Heart left ventricle (tissue), 16 donors: ENCODE data around the gene PARG. TPM values are rescaled to one million over a fixed set of nuclear protein-coding genes. Genes with fewer than 3 reads are reported as not detected.
"Not testable (repeated sequence)": the region's sequence is repeated elsewhere in the genome, so short reads cannot be mapped to it uniquely, and the experiment has no call there.

Source experiments
- ATAC-seq, 4 donors: fragments of 200-7000 bp; cut with Tn5 transposase; one replicate each; pipeline ENCODE4 v1.9.1; 2020 to 2022; ENCODE audit warnings: moderate library complexity in 4 of 4, mild to moderate bottlenecking in 3 of 4, moderate number of reproducible peaks in 1 of 4
- DNase-seq, 5 donors: peaks; one replicate each; pipeline ENCODE4 v3.0.0-alpha.2; 2020
- H3K27ac ChIP-seq, 12 donors: fragments of 200-600 bp; sonication (generic) in 4 of 12; one replicate each; pipeline versions ENCODE4 v1.5.0 to v1.8.0; 2016 to 2022; ENCODE audit warnings: mild to moderate bottlenecking in 2 of 12
- H3K27me3 ChIP-seq, 9 donors: fragments of 200-600 bp; sonication (generic) in 2 of 9; one replicate each; pipeline versions ENCODE4 v1.5.1 to v1.8.0; 2016 to 2022; ENCODE audit warnings: mild to moderate bottlenecking in 3 of 9
- H3K36me3 ChIP-seq, 9 donors: fragments of 200-600 bp; sonication (generic) in 2 of 9; one replicate each; pipeline versions ENCODE4 v1.5.0 to v1.8.0; 2018 to 2022; ENCODE audit warnings: mild to moderate bottlenecking in 2 of 9
- H3K4me1 ChIP-seq, 12 donors: fragments of 200-600 bp; sonication (generic) in 4 of 12; one replicate each; pipeline versions ENCODE4 v1.5.0 to v1.8.0; 2016 to 2022; ENCODE audit warnings: mild to moderate bottlenecking in 3 of 12
- H3K4me3 ChIP-seq, 12 donors: fragments of 200-600 bp; sonication (generic) in 4 of 12; one replicate each; pipeline versions ENCODE4 v1.5.0 to v1.8.0; 2017 to 2022; ENCODE audit warnings: mild to moderate bottlenecking in 9 of 12, moderate library complexity in 4 of 12
- H3K9me3 ChIP-seq, 12 donors: fragments of 200-600 bp; sonication (generic) in 4 of 12; one replicate each; pipeline versions ENCODE4 v1.5.0 to v1.8.0; 2016 to 2022; ENCODE audit warnings: mild to moderate bottlenecking in 1 of 12
- CTCF ChIP-seq, 12 donors: fragments of 200-600 bp; sonication (generic) in 4 of 12; IDR thresholded peaks; one replicate each; pipeline versions ENCODE4 v1.5.0 to v1.8.0; 2018 to 2022; ENCODE audit warnings: antibody characterized with exemption in 12 of 12, mild to moderate bottlenecking in 5 of 12
- POLR2A ChIP-seq, 2 donors: fragments of 450-650 bp; IDR thresholded peaks; one replicate each; pipeline ENCODE4 v1.6.1; 2017; ENCODE audit warnings: antibody characterized with exemption in 2 of 2, mild to moderate bottlenecking in 2 of 2, moderate library complexity in 2 of 2
- WGBS, 4 donors: extraction: QIAGEN DNeasy Blood & Tissue Kit in 2 of 4; methylation state at CpG; one replicate each; pipeline versions ENCODE4 v1.1.5 to v1.1.7; 2013 to 2018; 5-methylcytosine and 5-hydroxymethylcytosine counted together
- intact Hi-C, 10 donors: fragments of 100-400 bp; cut with DNase I; formaldehyde crosslinking; loops; one replicate each; pipeline versions ENCODE4 v1.11.1 to v1.14.2; 2022
- polyA plus RNA-seq, 2 donors: library from polyadenylated mRNA; stranded (reverse); fragments of 200-250 nt; gene quantifications; one replicate each; pipeline ENCODE4 v1.2.3, GENCODE V29; 2013
- total RNA-seq, 9 donors: library from RNA; depleted of rRNA in 2 of 9; stranded (reverse); fragments of >200 nt in 2 of 9; fragmentation: NEBNext Ultra II Directional in 3 of 9; extraction: Animal tissue kit (Norgen Biotek cat#: 25700) in 3 of 9; gene quantifications; one replicate each; pipeline versions ENCODE4 v1.1.0 to v1.2.4, GENCODE V29; 2016 to 2023
- donor health status: ischemic (EF 13 %, LVEDD 7.1; RV severe dilation, severe dysfunction).
- donor health status: healthy with polysubstance abuse.
- donor health status: DM: no; HTN: yes; CAD: no.
- donor health status: DM: no; HTN: no; CAD: no.
- donor health status: ischemic (EF 25% LVEDD 6.9; RV normal size, moderate dysfunction).
- donor health status: ischemic (EF 25% LVEDD 5.7; RV mildly dilated, moderate dysfunction).
- donor health status: healthy.
- donor health status: DM: yes; HTN: yes; CAD: no.
- donor health status: ischemic (EF 35%, LVEDD 5.7; RV mildly dilated, moderate dysfunction).
- donor health status: nonischemic (EF 11% LVEDD 7.7; RV severe dilation, severe dysfunction).
- donor health status: DM: yes; HTN: yes; CAD: no.
- donor health status: PGD.
- donor health status: ischemic (EF 29% LVEDD 5.4; RV normal size, mild dysfunction).
- donor health status: nonischemic (EF 23%, LVEDD 6.1; RV moderate dilation, normal function).

Gene PARG
- total and polyA plus RNA-seq, 11 donors = 3.5 to 33.9 (median 25.7) TPM

GRCh38 chr10:49859933-49860332 lies 81.9 kb downstream of the PARG start:
- DNase-seq, H3K9me3 ChIP-seq, H3K27ac ChIP-seq, ATAC-seq, H3K4me1 ChIP-seq, intact Hi-C loops, H3K27me3 ChIP-seq, H3K4me3 ChIP-seq: not testable (repeated sequence)
- H3K36me3 ChIP-seq = peaks cover 0 to 23% (median 4%) of the 10 kb centered on the region in 9 donors
- 91 to 93% (median 92%) methylated on average over 5 of the region's 5 CpGs for WGBS, 4 donors

DNA sequence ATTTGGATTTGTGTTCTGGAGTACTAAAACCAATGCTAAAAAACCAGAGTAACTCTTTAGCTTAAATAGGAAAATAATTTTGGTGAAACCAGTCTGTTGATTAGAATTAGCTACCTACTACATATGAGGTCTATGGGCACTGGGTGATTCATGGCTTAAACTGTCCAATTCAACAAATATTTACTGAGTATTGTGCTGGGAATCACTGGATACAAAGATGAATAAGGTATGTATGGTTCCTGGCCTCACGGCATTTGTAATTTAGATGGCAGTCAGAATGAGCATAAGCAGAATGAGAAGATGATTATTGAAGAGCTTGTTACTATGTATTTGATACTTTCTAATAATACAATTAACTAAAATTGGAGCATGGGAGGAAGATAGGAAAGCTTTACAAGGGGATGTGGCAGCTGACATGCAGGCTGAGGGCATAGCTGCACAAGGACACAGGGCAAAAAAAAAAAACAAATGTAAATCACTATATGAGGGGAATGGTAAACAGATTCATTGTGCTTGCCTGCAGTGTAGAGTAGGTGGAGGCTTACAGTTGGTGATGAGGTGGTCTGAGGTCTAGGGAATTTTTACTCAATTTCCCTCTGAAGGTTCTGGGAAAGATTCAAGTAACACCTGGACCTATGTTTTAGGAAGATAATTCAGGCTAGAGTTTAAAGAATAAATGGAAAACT lies 83.0 kb downstream of the PARG start:
- WGBS, 4 donors = 90 to 100% (median 97%) methylated on average over 1 of the region's 1 CpG
- DNase-seq, H3K9me3 ChIP-seq, H3K4me3 ChIP-seq, H3K4me1 ChIP-seq, H3K27me3 ChIP-seq, ATAC-seq, intact Hi-C loops, H3K27ac ChIP-seq: not testable (repeated sequence)
- H3K36me3 ChIP-seq = peaks cover 0 to 23% (median 4%) of the 10 kb centered on the region in 9 donors

DNA sequence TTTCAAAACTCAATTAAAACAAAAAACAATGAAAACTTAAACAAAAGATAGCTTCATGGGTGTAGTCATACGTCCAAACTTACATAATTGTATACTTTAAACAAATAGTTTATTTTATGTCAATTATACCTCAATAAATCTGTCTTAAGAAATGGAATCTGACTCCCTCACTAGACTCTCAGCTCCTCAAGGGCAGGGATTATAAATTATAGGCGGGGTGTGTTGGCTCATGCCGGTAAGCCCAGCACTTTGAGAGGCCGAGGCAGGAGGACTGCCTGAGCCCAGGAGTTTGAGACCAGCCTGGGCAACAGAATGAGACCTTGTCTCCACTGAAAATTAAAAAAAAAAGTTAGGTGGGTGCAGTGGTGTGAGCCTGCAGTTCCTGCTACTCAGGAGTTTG lies 92.3 kb downstream of the PARG start:
- 81 to 98% (median 96%) methylated on average over 4 of the region's 4 CpGs for WGBS, 4 donors
- intact Hi-C loops, H3K4me3 ChIP-seq, H3K27me3 ChIP-seq, DNase-seq, H3K27ac ChIP-seq, H3K36me3 ChIP-seq, H3K4me1 ChIP-seq, H3K9me3 ChIP-seq, ATAC-seq: not testable (repeated sequence)

GRCh38 chr10:49844775-49845595 lies 96.8 kb downstream of the PARG start:
- Histone ChIP-seq H3K27me3 (no peaks in the 10 kb centered on the region), H3K4me1 (no peaks in the 10 kb centered on the region), H3K36me3 (peaks cover 0 to 42% (median 22%) of the 10 kb centered on the region in 9 donors), H3K9me3 (no peaks in the 10 kb centered on the region), H3K27ac (no peak overlapping the region), H3K4me3 (no peak overlapping the region)
- intact Hi-C loops = no loop called here
- ATAC-seq (no peak), DNase-seq (no peak)
- no peak for TF ChIP-seq CTCF (IDR thresholded peaks at IDR 0.05)
- TF ChIP-seq POLR2A (IDR thresholded peaks at IDR 0.05) = no peak
- 95 to 98% (median 96%) methylated on average over 7 of the region's 7 CpGs for WGBS, 4 donors

DNA sequence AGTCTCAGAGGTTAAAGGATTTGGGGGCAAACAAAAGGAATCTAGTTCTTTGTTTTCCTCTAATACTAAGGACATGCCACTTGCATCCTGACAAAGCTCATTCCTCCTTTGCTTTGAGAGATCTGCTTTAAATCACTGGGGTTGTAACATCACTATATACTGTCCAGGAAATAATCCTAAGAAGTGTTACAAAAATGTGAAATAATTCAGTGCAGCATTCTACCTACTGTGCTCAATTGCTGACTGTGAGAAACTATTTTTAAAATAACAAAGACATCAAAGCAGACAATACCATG lies 99.5 kb downstream of the PARG start:
- H3K36me3 ChIP-seq = peaks cover 0 to 68% (median 37%) of the 10 kb centered on the region in 9 donors
- H3K9me3 ChIP-seq, ATAC-seq, H3K27me3 ChIP-seq, DNase-seq, H3K4me3 ChIP-seq, H3K27ac ChIP-seq, intact Hi-C loops, H3K4me1 ChIP-seq: not testable (repeated sequence)

DNA sequence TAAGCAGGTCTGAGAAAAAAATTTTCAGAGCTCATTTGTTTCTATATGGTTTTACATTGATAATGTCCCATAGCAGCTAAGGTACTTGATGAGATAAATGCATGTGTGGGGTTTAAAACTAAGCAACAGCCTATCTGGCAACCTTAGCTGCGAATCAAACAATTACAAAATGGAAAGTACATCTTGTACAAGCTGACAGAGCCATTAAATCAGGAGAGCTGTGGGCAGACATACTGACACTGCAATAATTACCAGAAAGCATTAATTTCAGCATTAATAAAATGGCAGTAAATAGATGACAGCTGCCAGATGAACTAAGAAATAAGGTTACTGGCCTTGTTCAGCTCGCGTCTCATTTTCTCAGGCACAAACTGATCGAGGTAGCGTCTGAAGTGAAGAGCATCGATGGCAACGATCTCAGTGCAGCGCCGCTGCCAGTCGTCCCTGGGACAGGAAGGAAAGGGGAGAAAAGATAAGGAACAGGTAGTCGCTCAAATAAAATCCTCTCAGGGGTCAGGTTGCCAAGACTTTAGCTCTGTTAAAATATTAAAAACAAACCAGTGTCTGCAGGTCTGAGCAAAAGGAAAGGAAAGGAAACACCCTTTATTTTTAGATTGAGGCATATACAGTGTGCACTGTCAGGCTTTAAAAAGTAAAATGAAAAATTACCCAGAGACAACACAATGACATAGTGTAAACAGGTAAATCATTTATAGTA lies 100.1 kb downstream of the PARG start:
- Histone ChIP-seq H3K9me3 (no peaks in the 10 kb centered on the region), H3K27ac (peak overlapping the region in 1 of 12 donors; percentile 16), H3K4me3 (peak overlapping the region in 2 of 12 donors; percentile 15), H3K4me1 (no peaks in the 10 kb centered on the region), H3K27me3 (no peaks in the 10 kb centered on the region), H3K36me3 (peaks cover 0 to 74% (median 39%) of the 10 kb centered on the region in 9 donors)
- intact Hi-C loops = no loop called here
- no peak for TF ChIP-seq CTCF (IDR thresholded peaks at IDR 0.05)
- TF ChIP-seq POLR2A (IDR thresholded peaks at IDR 0.05) = no peak
- no peak for DNase-seq
- ATAC-seq = no peak
- 62 to 81% (median 73%) methylated on average over 11 of the region's 11 CpGs for WGBS, 4 donors
